NCI-H146 treated with DMSO at 0.1 percent for 48 hours (cell line): ENCODE results near the gene FOSL2.

Experiments used
- DNase-seq: peaks from one replicate; lab custom pipeline; 2025; ENCODE audit not compliant: unreplicated experiment; lab: John Stamatoyannopoulos, UW

Gene FOSL2

DNA sequence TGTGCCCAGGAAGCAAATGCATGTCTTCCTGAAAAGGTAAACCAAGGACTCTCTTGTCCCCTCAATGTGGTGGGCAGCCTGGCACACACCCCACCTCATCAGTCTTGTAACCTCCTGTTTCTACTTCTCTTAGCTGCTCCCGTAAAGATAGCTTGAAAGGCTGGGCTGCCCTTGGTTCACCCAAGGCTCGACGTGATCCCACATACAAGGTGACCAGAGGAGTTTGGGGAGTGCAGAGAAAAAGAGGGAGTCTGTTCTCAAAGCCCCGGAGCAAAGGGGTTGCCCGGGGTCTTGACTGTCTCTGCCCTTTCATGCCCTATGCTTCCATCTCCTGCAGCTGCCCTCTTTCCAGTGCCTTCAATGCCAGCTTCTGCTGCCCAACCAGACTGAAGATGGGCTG, 18.3 kb upstream of the FOSL2 start:
- no peak for DNase-seq

GRCh38 chr2:28375236-28375635, 17.4 kb upstream of the FOSL2 start:
- no peak for DNase-seq

GRCh38 chr2:28375742-28376631, 16.7 kb upstream of the FOSL2 start:
- no peak for DNase-seq

DNA sequence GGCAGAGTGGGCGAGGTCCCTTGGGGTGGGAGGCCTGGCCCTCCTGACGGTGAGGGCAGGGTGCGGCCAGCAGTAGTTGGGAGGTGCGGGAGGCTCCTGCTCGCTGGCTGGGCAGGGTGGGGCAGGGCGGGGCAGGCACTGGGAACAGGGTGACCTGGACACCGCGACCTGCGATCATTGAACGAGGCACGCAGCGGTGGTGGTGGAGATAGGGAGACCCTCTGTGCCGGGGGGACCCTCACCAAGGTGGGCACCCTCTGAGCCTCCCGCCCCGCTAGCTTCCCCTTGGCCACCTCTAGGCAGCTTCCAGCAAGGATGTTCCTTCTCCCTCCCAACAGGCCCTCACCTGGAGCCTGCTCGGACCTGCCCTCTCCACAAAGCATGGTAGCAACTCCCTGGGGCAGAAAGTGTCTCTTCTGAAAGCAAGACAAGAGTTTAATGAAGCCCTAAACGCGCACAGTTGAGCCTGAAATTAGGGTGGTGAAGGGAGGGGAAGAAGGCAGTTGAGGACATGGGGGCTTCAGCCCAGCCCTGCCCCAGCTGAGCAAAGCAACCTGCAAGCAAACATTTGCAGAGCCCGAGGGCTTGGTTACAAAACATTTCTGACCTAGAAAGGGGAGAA, 15.4 kb upstream of the FOSL2 start:
- DNase-seq, result no peak

- no peak for DNase-seq
Measured at GRCh38 chr2:28377984-28378678, 14.5 kb upstream of the FOSL2 start.

- DNase-seq, result no peak
Measured at GRCh38 chr2:28378679-28379584, 13.7 kb upstream of the FOSL2 start.

DNA sequence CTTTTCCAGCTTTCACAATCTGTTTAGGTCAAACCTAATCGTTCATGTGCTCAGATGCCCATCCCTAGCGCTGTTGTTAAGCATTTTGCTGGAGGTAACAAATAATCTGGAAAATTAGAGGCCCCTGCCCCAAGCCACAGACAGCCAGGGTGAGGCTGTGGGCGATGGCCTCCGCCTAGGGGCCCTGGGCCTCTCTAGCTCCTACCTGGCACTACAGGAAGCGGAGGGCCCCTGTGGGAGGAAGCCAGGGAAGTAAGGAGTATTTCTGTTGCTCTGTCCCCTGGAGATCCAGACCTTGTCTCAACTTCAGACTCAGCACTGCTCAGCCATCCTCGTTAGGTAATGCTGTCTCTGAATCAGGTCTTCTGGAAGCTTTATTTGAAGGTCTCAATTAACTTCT, 12.4 kb upstream of the FOSL2 start:
- DNase-seq, result no peak

- peak; percentile 59 for DNase-seq
Measured at GRCh38 chr2:28381225-28382180, 11.2 kb upstream of the FOSL2 start.

- DNase-seq, result no peak
Measured at GRCh38 chr2:28382755-28383154, 9.9 kb upstream of the FOSL2 start.

DNA sequence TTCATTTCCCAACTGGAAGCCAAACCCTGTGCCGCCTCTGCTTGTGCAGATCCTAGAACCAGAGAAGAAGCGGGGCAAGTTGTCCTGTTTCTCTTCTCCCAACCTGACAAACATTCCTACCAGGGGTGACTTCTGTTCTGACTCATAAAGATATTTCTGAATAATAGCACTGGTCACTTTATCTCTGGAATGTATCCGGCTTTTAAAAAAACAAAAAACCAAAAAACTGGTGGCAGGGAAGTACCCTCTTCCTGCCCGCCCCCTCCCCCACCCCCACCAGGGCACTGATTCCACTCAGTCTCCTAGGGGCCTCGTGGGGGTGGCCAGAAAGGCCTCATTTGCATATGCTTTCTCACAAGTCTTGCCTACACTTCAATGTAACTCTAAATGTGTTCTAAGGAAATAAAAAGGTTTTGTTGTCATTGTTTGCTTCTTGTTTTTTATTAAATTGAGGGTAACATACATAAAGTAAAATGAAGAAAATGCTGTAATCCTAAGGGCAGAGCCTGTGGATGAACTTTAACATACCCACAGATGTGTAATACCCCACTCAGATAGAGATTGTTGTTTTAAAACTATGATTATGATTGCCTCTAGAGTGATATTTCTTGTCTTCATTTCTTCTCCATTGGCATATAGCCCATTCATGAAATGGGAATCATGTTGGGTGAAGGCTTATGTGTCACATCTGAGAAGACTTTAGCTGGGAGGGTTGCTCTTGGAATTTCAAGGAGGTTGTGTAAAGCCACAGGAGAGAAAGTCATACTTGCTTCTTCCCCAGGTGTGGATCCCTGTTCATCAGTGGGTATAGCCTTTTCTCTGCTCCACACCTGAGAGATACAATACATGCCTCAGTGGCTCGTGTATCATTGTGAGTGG, 5.3 kb upstream of the FOSL2 start:
- no peak for DNase-seq

DNA sequence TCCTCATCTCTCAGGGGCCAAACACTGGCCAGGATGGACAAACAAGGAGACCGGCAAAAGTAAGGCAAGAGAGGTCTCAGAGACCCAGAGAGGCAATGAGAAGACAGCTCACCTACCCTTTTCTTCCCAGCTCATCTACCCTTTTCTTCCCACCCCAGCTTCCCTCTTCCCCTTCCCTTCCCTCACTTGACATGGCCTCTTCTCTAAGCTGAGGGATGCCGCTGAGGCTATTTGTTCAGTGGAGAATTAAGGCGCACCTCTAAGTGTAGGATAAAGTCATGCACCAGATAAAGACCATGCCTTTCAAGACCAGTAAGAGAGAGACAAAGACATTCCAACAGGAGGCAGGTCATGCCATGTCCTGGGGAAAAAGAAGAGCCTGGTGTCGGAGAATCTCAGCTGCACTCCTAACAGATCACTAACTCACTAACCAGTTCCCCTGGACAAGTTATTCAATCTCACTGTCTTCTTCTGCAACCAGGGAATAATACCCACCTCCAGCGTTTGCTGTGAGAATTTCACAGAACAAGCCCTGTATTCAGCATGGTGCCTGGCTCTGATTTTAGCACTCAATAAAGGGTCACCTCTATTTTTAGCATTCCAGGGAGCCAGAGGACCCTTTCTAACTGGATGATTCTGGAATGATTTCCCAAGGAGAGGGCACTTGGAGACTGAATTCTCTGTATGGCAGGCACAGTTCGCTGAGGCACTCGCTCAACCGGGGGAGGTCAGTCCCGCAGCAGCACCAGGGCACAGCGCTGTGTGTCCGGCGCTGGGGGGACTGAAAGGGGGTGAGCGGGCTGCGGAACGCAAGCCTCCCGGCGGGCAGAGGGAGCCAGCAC, 3.0 kb upstream of the FOSL2 start:
- DNase-seq, result no peak

DNA sequence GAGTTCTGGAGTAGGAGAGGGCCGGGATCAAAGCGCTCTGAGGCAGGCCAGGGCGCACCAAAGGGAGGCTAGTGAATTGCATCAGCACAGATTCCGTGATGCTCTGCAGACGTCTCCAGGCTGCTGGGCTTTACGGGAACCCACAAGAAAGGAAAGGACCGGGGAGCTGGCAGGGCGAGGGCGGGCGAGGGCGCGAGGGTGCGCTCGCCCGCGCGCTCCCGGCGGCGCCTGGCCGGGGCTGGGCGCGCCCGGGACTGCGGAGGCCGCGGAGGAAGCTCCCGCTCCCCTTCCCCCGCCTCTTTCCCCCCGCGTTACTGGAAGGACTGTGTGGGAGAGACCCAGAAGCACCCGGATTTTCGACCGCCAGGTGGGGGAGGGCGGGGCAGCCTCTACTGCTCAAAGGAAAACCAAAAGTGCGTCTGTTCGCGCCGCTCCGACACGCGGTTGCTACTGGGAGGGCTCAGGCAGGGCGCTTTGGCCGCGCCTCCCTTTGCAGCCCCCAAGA, 2.4 kb upstream of the FOSL2 start:
- DNase-seq, result peak; percentile 50

DNA sequence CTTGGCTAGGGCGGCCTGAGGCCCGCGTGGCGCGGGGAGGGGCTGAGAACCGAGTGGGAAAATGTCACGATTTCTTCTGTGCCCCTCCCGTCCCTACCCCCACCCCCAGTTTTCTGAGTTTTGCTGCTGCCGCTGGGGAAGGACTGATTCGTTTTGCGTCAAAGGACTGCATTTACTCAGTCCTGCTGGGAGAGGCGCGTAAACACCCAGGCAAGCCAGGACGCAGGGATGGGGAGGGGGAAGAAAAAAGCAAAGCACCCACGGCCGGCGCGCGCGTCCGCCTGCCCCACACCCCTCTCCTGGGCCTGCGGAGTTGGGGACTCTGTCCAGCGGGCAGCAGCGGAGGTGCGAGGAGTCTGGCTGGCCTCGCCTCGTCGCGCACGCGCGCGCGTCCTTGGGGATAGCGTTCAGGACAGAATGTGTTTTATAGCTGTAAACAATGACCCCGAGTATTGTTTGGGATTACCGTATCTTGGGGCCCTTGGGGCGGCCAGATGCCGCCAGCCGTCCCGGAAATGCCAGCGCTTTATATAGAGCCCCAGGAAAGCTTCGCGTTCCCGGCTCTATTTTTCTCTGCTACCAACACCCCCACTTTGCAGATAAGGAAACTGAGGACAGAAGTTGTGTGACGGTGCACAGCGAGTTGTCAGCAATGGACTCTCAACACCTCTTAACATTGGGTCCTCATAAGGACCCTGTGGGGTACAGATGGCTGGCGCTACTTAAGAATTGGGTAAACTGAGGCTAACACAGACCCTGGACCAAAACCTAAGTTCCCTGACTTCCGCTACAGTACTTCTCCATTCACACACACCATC, 1.7 kb upstream of the FOSL2 start:
- DNase-seq, result no peak

DNA sequence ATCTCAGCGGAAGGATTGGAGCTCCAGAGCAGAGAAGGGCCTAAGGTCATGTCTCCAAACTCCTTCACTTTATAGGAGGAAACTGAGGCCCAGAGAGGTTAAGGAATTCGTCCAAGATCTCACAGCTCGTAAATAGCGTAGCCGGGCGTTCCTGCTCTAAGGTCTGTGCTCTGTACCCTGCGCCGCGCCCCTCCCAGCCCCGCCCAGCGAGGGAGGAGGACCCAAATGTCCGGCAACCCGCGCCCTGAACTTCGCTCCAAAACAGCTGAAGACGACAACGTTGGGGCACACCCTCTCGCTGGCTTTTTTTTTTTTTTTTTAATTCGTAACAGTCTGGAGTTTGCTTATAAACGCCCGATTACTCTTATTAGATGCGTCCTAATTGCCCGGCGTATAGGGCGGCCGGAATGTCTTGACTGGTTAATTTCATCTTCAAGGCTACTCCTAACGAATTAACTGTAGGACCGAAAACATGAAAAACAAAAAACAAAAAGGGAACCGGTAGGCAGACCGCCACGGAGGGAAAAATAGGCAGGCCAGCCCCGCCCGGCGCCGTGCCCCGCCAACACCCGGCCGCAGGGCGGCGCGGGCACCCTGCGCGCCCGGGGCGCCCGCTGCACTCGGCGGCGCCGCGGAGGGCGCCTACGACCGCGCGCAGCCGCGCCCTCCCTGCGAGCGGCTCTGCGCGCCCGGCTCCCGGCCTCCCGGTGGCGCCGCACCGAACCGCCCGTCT, 928 bp upstream of the FOSL2 start:
- DNase-seq, result peak; percentile 68

DNA sequence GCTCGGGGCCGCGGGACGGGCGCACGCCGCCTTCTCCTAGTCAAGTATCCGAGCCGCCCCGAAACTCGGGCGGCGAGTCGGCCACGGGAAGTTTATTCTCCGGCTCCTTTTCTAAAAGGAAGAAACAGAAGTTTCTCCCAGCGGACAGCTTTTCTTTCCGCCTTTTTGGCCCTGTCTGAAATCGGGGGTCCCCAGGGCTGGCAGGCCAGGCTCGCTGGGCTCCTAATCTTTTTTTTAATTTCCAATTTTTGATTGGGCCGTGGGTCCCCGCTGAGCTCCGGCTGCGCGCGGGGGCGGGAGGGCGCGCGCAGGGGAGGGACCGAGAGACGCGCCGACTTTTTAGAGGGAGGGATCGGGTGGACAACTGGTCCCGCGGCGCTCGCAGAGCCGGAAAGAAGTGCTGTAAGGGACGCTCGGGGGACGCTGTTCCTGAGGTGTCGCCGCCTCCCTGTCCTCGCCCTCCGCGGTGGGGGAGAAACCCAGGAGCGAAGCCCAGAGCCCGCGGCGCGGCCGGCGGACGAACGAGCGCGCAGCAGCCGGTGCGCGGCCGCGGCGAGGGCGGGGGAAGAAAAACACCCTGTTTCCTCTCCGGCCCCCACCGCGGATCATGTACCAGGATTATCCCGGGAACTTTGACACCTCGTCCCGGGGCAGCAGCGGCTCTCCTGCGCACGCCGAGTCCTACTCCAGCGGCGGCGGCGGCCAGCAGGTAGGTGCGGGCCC, 617 bp downstream of the FOSL2 start:
- DNase-seq, result peak; percentile 27
